Neural cell (in vitro differentiated cells): ENCODE measurements around the gene MYOF. TPM values are rescaled to one million over a fixed set of nuclear protein-coding genes. Genes with fewer than 3 reads are reported as not detected.

Experiments
- H2AFZ ChIP-seq: fragments of 200-600, 300-800 bp; sonication (generic), shearing (Covaris generic); 2 replicates; pipeline ENCODE4 v1.6.0; 2014; ENCODE audit warnings: low read depth, mild to moderate bottlenecking, antibody characterized with exemption, low read length, moderate library complexity
- H3F3A ChIP-seq: fragments of 200-600 bp; shearing (Covaris generic); 2 replicates; pipeline ENCODE4 v1.6.1; 2016; ENCODE audit warnings: mild to moderate bottlenecking, moderate library complexity, mixed read lengths, antibody characterized with exemption, low read length; ENCODE audit not compliant: insufficient read depth, poor library complexity, severe bottlenecking
- H3K27ac ChIP-seq: fragments of 200-600, 300-800 bp; sonication (generic), shearing (Covaris generic); 2 replicates; pipeline ENCODE4 v1.5.1; 2014; ENCODE audit warnings: mild to moderate bottlenecking, low read length, moderate library complexity
- H3K27me3 ChIP-seq: fragments of 300-800, 200-600 bp; sonication (generic), shearing (Covaris generic); 2 replicates; pipeline ENCODE4 v1.6.0; 2014; ENCODE audit warnings: mild to moderate bottlenecking, low read depth, low read length, moderate library complexity; ENCODE audit not compliant: insufficient read depth
- H3K36me3 ChIP-seq: fragments of 300-800, 200-600 bp; sonication (generic), shearing (Covaris generic); 2 replicates; pipeline ENCODE4 v1.5.1; 2014; ENCODE audit warnings: mild to moderate bottlenecking, antibody characterized with exemption, low read length, moderate library complexity; ENCODE audit not compliant: insufficient read depth
- H3K4me2 ChIP-seq: fragments of 300-800, 200-600 bp; sonication (generic), shearing (Covaris generic); 2 replicates; pipeline ENCODE4 v1.6.0; 2014; ENCODE audit warnings: mild to moderate bottlenecking, low read length
- H3K4me3 ChIP-seq: fragments of 300-800, 200-600 bp; sonication (generic), shearing (Covaris generic); 2 replicates; pipeline ENCODE4 v1.5.1; 2014; ENCODE audit warnings: mild to moderate bottlenecking, low read length, moderate library complexity
- H3K79me2 ChIP-seq: fragments of 200-600 bp; shearing (Covaris generic); replicated peaks from 2 replicates; pipeline ENCODE4 v1.6.0; 2014; ENCODE audit warnings: mild to moderate bottlenecking, low read length, moderate library complexity; ENCODE audit not compliant: insufficient read depth
- H3K9ac ChIP-seq: fragments of 300-800, 200-600 bp; sonication (generic), shearing (Covaris generic); 2 replicates; pipeline ENCODE4 v1.6.1; 2016; ENCODE audit warnings: mild to moderate bottlenecking, low read length, mixed read lengths
- H3K9me2 ChIP-seq: fragments of 200-600 bp; shearing (Covaris generic); 2 replicates; pipeline ENCODE4 v1.6.1; 2016; ENCODE audit warnings: mild to moderate bottlenecking, low read length, mixed read lengths; ENCODE audit not compliant: insufficient read depth
- H3K9me3 ChIP-seq: fragments of 200-600, 300-800 bp; sonication (generic), shearing (Covaris generic); 2 replicates; pipeline ENCODE4 v1.6.1; 2016; ENCODE audit warnings: mild to moderate bottlenecking, mixed run types, low read length, moderate library complexity, mixed read lengths
- H4K20me1 ChIP-seq: fragments of 200-600 bp; shearing (Covaris generic); 2 replicates; pipeline ENCODE4 v1.6.1; 2016; ENCODE audit warnings: mild to moderate bottlenecking, mixed run types; ENCODE audit not compliant: insufficient read depth
- EP300 ChIP-seq: fragments of 450-650 bp; conservative IDR thresholded peaks from 2 replicates; pipeline ENCODE4 v1.6.1; 2014; ENCODE audit warnings: antibody characterized with exemption, mild to moderate bottlenecking, moderate library complexity; ENCODE audit not compliant: poor library complexity, severe bottlenecking
- EZH2 ChIP-seq: fragments of 200-600, 300-800 bp; shearing (Covaris generic), sonication (generic); IDR thresholded peaks from 2 replicates; pipeline ENCODE4 v1.6.1; 2014; ENCODE audit warnings: antibody characterized with exemption, low read length, borderline replicate concordance, mild to moderate bottlenecking; ENCODE audit not compliant: insufficient read depth, poor library complexity, severe bottlenecking
- MXI1 ChIP-seq: fragments of 450-650 bp; conservative IDR thresholded peaks from 2 replicates; pipeline ENCODE4 v1.6.1; 2014; ENCODE audit warnings: antibody characterized with exemption, mild to moderate bottlenecking; ENCODE audit not compliant: poor library complexity, severe bottlenecking
- POLR2AphosphoS5 ChIP-seq: IDR thresholded peaks from 2 replicates; pipeline ENCODE4 v1.6.1; 2012
- RAD21 ChIP-seq: fragments of 450-650 bp; conservative IDR thresholded peaks from 2 replicates; pipeline ENCODE4 v1.6.1; 2014; ENCODE audit warnings: antibody characterized with exemption, mild to moderate bottlenecking, moderate library complexity
- SMC3 ChIP-seq: fragments of 450-650 bp; conservative IDR thresholded peaks from 2 replicates; pipeline ENCODE4 v1.6.1; 2014; ENCODE audit warnings: antibody characterized with exemption, mild to moderate bottlenecking, moderate library complexity; ENCODE audit not compliant: poor library complexity
- TAF1 ChIP-seq: IDR thresholded peaks from 2 replicates; pipeline ENCODE4 v1.6.1; 2012; ENCODE audit warnings: low read depth
- polyA plus RNA-seq: library from polyadenylated mRNA; depleted of rRNA; stranded (reverse); fragments of >200 nt; gene quantifications from 2 replicates; pipeline ENCODE4 v1.2.3, GENCODE V29; 2014
- TF ChIP-seq, protein P1 (sequence below): fragments of 450-650 bp; IDR thresholded peaks from 2 replicates; pipeline ENCODE4 v1.5.1; 2014; ENCODE audit warnings: antibody characterized with exemption, mild to moderate bottlenecking, moderate library complexity; ENCODE audit not compliant: poor library complexity, severe bottlenecking
- TF ChIP-seq, protein P2 (sequence below): IDR thresholded peaks from 2 replicates; pipeline ENCODE4 v1.6.1; 2012; ENCODE audit warnings: borderline replicate concordance

MYOF gene
- polyA plus RNA-seq, 1 donor from 2014 or later = 0.47 TPM

DNA sequence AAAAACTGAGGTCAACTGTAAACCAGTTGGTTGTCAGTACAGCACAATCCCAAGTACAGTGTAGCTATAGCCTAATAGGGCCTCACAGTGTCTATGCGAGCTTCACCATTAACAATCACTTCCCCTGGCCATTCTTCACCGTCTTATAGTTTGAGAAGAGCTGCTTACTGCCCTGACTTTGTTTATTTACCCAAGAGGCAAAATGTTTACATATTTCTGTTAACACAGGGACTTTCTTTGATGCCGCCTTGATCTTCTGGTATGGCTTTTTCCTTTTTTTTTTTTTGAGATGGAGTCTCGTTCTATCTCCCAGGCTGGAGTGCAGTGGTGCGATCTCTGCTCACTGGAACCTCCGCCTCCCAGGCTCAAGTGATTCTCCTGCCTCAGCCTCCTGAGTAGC, 3.3 kb downstream of the MYOF start:
- no peaks in the 10 kb centered on the region for H4K20me1 ChIP-seq
- no peak overlapping the region for H3K27ac ChIP-seq
- H3F3A ChIP-seq = no peaks in the 10 kb centered on the region
- H3K36me3 ChIP-seq = no peaks in the 10 kb centered on the region
- H2AFZ ChIP-seq = no peak overlapping the region
- H3K4me2 ChIP-seq = no peak overlapping the region
- no peaks in the 10 kb centered on the region for H3K9me3 ChIP-seq
- peaks cover 13% of the 10 kb centered on the region for H3K27me3 ChIP-seq
- no peaks in the 10 kb centered on the region for H3K79me2 ChIP-seq
- no peak overlapping the region for H3K4me3 ChIP-seq
- no peaks in the 10 kb centered on the region for H3K9me2 ChIP-seq
- H3K9ac ChIP-seq = no peak overlapping the region
- no peak for TF ChIP-seq RAD21
- TF ChIP-seq POLR2AphosphoS5 = no peak
- TF ChIP-seq EZH2 = no peak
- TF ChIP-seq, protein P1, sequence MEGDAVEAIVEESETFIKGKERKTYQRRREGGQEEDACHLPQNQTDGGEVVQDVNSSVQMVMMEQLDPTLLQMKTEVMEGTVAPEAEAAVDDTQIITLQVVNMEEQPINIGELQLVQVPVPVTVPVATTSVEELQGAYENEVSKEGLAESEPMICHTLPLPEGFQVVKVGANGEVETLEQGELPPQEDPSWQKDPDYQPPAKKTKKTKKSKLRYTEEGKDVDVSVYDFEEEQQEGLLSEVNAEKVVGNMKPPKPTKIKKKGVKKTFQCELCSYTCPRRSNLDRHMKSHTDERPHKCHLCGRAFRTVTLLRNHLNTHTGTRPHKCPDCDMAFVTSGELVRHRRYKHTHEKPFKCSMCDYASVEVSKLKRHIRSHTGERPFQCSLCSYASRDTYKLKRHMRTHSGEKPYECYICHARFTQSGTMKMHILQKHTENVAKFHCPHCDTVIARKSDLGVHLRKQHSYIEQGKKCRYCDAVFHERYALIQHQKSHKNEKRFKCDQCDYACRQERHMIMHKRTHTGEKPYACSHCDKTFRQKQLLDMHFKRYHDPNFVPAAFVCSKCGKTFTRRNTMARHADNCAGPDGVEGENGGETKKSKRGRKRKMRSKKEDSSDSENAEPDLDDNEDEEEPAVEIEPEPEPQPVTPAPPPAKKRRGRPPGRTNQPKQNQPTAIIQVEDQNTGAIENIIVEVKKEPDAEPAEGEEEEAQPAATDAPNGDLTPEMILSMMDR = no peak
- TF ChIP-seq EP300 = no peak
- TF ChIP-seq MXI1 = no peak
- no peak for TF ChIP-seq SMC3
- TF ChIP-seq, protein P2, sequence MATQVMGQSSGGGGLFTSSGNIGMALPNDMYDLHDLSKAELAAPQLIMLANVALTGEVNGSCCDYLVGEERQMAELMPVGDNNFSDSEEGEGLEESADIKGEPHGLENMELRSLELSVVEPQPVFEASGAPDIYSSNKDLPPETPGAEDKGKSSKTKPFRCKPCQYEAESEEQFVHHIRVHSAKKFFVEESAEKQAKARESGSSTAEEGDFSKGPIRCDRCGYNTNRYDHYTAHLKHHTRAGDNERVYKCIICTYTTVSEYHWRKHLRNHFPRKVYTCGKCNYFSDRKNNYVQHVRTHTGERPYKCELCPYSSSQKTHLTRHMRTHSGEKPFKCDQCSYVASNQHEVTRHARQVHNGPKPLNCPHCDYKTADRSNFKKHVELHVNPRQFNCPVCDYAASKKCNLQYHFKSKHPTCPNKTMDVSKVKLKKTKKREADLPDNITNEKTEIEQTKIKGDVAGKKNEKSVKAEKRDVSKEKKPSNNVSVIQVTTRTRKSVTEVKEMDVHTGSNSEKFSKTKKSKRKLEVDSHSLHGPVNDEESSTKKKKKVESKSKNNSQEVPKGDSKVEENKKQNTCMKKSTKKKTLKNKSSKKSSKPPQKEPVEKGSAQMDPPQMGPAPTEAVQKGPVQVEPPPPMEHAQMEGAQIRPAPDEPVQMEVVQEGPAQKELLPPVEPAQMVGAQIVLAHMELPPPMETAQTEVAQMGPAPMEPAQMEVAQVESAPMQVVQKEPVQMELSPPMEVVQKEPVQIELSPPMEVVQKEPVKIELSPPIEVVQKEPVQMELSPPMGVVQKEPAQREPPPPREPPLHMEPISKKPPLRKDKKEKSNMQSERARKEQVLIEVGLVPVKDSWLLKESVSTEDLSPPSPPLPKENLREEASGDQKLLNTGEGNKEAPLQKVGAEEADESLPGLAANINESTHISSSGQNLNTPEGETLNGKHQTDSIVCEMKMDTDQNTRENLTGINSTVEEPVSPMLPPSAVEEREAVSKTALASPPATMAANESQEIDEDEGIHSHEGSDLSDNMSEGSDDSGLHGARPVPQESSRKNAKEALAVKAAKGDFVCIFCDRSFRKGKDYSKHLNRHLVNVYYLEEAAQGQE = no peak
- TF ChIP-seq TAF1 = no peak

DNA sequence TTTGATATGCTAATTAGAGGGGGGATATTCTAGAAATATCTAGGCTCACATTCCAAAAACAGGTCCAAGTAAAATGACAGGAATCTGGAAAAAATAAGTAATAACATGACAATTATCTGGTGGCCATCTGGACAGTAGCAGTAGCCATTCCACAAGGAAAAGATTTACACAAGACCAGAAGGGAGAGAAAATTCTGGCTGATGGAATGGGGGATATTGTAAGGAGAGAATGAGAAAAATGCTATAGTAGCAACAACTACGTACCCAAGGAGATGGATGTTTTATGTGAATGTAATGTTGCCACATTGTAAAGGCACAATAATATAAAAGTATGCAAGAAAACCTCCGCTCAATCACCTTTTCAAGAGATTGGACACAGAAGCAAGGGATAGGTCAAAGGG, 5.4 kb downstream of the MYOF start:
- Histone ChIP-seq H4K20me1 (no peaks in the 10 kb centered on the region), H3K36me3 (no peaks in the 10 kb centered on the region), H3K27ac (no peak overlapping the region), H3F3A (no peaks in the 10 kb centered on the region), H2AFZ (no peak overlapping the region), H3K4me3 (no peak overlapping the region), H3K9ac (no peak overlapping the region), H3K79me2 (no peaks in the 10 kb centered on the region), H3K9me3 (no peaks in the 10 kb centered on the region), H3K9me2 (no peaks in the 10 kb centered on the region), H3K4me2 (no peak overlapping the region), H3K27me3 (peaks cover 6% of the 10 kb centered on the region)
- TF ChIP-seq MXI1 (no peak), SMC3 (no peak), EZH2 (no peak), RAD21 (no peak), POLR2AphosphoS5 (no peak), TAF1 (no peak), EP300 (no peak)
- TF ChIP-seq, protein P1 = no peak
- TF ChIP-seq, protein P2 = no peak
